ENCODE results near the gene EIF1AD. TPM values are rescaled to one million over a fixed set of nuclear protein-coding genes. Genes with fewer than 3 reads are reported as not detected.

Gene EIF1AD
- total and polyA plus RNA-seq, 2 of the 8 experiments (the other 6 are each of a cell fraction or from before 2014, with no cell fraction given), result 32.6 to 39.9 TPM

DNA sequence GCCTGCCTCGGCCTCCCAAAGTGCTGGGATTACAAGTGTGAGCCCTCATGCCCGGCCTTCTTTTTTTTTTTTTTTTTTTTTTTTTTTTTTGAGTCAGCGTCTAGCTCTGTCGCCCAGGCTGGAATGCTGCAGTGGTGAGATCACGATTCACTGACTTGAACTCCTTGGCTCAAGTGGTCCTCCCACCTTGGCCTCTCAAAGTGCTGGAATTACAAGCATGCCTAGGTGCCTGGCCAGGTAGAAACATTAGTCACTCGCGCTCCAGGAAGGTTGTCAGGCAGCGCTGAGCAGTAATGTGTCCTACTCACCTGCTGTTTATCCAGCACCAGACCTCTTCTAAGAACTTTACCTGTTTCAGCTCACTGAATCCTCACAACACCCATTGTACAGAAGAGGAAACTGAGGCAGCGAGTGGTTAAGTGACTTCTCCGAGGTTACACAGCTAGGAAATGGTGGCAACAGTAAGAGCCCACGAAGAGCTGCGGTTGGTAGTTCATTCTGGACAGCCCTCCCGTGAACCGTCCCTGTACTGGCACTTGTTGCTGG, 9.4 kb upstream of the EIF1AD start:
- CTCF ChIA-PET (ENCODE audit: partially characterized antibody), result interaction anchor here (1.1 to 6.4 kb wide), 8 partner anchors 9 to 142 kb away, joined by 3 to 35 read pairs (median 6); partner anchors contain the start of gene PACS1
- Histone ChIP-seq H3K79me1 (ENCODE audit: low read depth, low read length) (no peaks in the 10 kb centered on the region), H2AFZ (ENCODE audit: low read length) (peak overlapping the region; percentile 79; the same call in 1 of the 2 replicates), H3K36me3 (ENCODE audit: control insufficient read depth in 2 of 4, insufficient read depth in 4 of 4, low read length in 3 of 4) (no peaks in the 10 kb centered on the region), H3K23me2 (ENCODE audit: low read depth, low read length) (peaks cover 2% of the 10 kb centered on the region; the same call in 1 of the 2 replicates), H3K9me3 (ENCODE audit: insufficient read depth in 2 of 2, low read depth in 1 of 2, low read length in 1 of 2) (no peaks in the 10 kb centered on the region), H3K23ac (ENCODE audit: insufficient read length) (no peak overlapping the region), H3K27me3 (replicated peaks in 1 of 4; ENCODE audit: control insufficient read depth in 3 of 4, extremely low read depth in 1 of 4, insufficient read depth in 3 of 4, low read length in 3 of 4) (peaks cover 6 to 26% (median 24%) of the 10 kb centered on the region in 4 experiments), H2BK120ac (replicated peaks; ENCODE audit: low read depth, low read length) (no peak overlapping the region), H2BK20ac (ENCODE audit: low read length) (no peak overlapping the region), H3K4ac (replicated peaks; ENCODE audit: insufficient read length, low read depth, low read length) (no peak overlapping the region), H3K14ac (ENCODE audit: insufficient read length) (no peak overlapping the region), H2AK5ac (ENCODE audit: low read depth, low read length) (no peak overlapping the region), H3K9ac (replicated peaks in 1 of 4; ENCODE audit: extremely low read depth in 1 of 4, low read depth in 3 of 4, low read length in 3 of 4) (no peak overlapping the region), H4K20me1 (replicated peaks in 1 of 2; ENCODE audit: control insufficient read depth in 1 of 2, insufficient read depth in 2 of 2, low read length in 2 of 2) (peaks cover 0 to 1% of the 10 kb centered on the region in 2 experiments), H4K8ac (ENCODE audit: extremely low read depth, insufficient read depth, low read length) (peak overlapping the region; percentile 58; the same call in 1 of the 2 replicates), H3K4me2 (ENCODE audit: insufficient read depth in 1 of 2, low read depth in 2 of 2, low read length in 2 of 2) (peak overlapping the region; percentile 49 to 66), H3K18ac (ENCODE audit: extremely low read depth, low read length) (no peak overlapping the region), H2BK5ac (ENCODE audit: low read depth, low read length) (no peak overlapping the region), H4K5ac (ENCODE audit: insufficient read length, low read depth, low read length) (no peak overlapping the region), H4K91ac (replicated peaks; ENCODE audit: insufficient read length, low read length) (no peak overlapping the region), H3K56ac (replicated peaks; ENCODE audit: insufficient read length, low read depth, low read length) (no peak overlapping the region), H3K79me2 (ENCODE audit: control insufficient read depth in 1 of 2, insufficient read depth in 2 of 2, low read length in 2 of 2) (no peaks in the 10 kb centered on the region), H2BK12ac (ENCODE audit: low read depth, low read length) (no peak overlapping the region), H2BK15ac (ENCODE audit: low read length) (no peak overlapping the region; the same call in 1 of the 2 replicates), H3K27ac (ENCODE audit: low read depth, low read length) (no peak overlapping the region), H3K4me3 (ENCODE audit: extremely low read depth in 1 of 4, insufficient read depth in 2 of 4, low read depth in 3 of 4, low read length in 4 of 4) (peak overlapping the region; percentile 2 to 54 (median 36); a peak in 6 of 8 replicates), H3K4me1 (replicated peaks in 1 of 4; ENCODE audit: control insufficient read depth in 3 of 4, insufficient read depth in 4 of 4, low read length in 3 of 4) (peaks cover 0 to 20% (median 9%) of the 10 kb centered on the region in 4 experiments; a peak in 5 of 7 replicates)
- FAIRE-seq (no peak), DNase-seq (ENCODE audit: low read depth in 1 of 2, low spot score in 2 of 2) (no peak)
- POLR2A ChIA-PET (ENCODE audit: partially characterized antibody), result interaction anchor here (1.3 to 3.5 kb wide), 4 partner anchors 9 to 120 kb away, joined by 3 to 15 read pairs (median 4); partner anchors contain the start of genes BANF1, CCDC85B and EIF1AD
- 65% methylated on average over 12 of the region's 14 CpGs; no CpG with 5 or more reads in 1 of the 2 experiments for WGBS, 2 experiments (ENCODE audit: extremely low coverage in 1 of 2, insufficient coverage in 1 of 2, insufficient read length in 1 of 2, insufficient replicate concordance in 2 of 2, low coverage in 1 of 2, low lambda C conversion rate in 2 of 2, missing lambda C conversion rate in 1 of 2)
- TF ChIP-seq RBBP5 (IDR thresholded peaks at IDR 0.05; ENCODE audit: borderline replicate concordance, low read depth, low read length) (no peak), HDAC2 (IDR thresholded peaks at IDR 0.05; ENCODE audit: borderline replicate concordance in 1 of 2, low read depth in 2 of 2, low read length in 2 of 2) (peak in 1 of 2 experiments; percentile 91; a peak in 1 of 4 replicates), RAD21 (IDR thresholded peaks at IDR 0.05 in 1 of 2, conservative IDR thresholded peaks at IDR 0.05 in 1 of 2; ENCODE audit: low read depth in 2 of 2, low read length in 2 of 2) (no peak), SIX5 (IDR thresholded peaks at IDR 0.05; ENCODE audit: low read depth, low read length) (no peak), YY1 (IDR thresholded peaks at IDR 0.05; ENCODE audit: low read depth, low read length) (no peak), SUZ12 (IDR thresholded peaks at IDR 0.05; ENCODE audit: low read length) (peak; percentile 60; the same call in 1 of the 2 replicates), KDM1A (IDR thresholded peaks at IDR 0.05; ENCODE audit: borderline replicate concordance, low read length) (peak; percentile 86; the same call in 1 of the 2 replicates), HDAC6 (IDR thresholded peaks at IDR 0.05; ENCODE audit: low read depth, low read length) (no peak)
- TF ChIP-seq, protein P1, sequence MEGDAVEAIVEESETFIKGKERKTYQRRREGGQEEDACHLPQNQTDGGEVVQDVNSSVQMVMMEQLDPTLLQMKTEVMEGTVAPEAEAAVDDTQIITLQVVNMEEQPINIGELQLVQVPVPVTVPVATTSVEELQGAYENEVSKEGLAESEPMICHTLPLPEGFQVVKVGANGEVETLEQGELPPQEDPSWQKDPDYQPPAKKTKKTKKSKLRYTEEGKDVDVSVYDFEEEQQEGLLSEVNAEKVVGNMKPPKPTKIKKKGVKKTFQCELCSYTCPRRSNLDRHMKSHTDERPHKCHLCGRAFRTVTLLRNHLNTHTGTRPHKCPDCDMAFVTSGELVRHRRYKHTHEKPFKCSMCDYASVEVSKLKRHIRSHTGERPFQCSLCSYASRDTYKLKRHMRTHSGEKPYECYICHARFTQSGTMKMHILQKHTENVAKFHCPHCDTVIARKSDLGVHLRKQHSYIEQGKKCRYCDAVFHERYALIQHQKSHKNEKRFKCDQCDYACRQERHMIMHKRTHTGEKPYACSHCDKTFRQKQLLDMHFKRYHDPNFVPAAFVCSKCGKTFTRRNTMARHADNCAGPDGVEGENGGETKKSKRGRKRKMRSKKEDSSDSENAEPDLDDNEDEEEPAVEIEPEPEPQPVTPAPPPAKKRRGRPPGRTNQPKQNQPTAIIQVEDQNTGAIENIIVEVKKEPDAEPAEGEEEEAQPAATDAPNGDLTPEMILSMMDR (IDR thresholded peaks at IDR 0.05; ENCODE audit: control extremely low read depth in 1 of 3, insufficient read depth in 1 of 3, low read depth in 1 of 3, low read length in 3 of 3), result no peak

Measured in H1 (cell line).